HG03439 (cell line): Measurements from ENCODE around the gene HGFAC.

Source experiments
- ATAC-seq: cut with Tn5 transposase; IDR thresholded peaks from one replicate; pipeline ENCODE4 v1.9.1; 2021; ENCODE audit warnings: mild to moderate bottlenecking, moderate library complexity; ENCODE audit not compliant: unreplicated experiment

Gene HGFAC

DNA sequence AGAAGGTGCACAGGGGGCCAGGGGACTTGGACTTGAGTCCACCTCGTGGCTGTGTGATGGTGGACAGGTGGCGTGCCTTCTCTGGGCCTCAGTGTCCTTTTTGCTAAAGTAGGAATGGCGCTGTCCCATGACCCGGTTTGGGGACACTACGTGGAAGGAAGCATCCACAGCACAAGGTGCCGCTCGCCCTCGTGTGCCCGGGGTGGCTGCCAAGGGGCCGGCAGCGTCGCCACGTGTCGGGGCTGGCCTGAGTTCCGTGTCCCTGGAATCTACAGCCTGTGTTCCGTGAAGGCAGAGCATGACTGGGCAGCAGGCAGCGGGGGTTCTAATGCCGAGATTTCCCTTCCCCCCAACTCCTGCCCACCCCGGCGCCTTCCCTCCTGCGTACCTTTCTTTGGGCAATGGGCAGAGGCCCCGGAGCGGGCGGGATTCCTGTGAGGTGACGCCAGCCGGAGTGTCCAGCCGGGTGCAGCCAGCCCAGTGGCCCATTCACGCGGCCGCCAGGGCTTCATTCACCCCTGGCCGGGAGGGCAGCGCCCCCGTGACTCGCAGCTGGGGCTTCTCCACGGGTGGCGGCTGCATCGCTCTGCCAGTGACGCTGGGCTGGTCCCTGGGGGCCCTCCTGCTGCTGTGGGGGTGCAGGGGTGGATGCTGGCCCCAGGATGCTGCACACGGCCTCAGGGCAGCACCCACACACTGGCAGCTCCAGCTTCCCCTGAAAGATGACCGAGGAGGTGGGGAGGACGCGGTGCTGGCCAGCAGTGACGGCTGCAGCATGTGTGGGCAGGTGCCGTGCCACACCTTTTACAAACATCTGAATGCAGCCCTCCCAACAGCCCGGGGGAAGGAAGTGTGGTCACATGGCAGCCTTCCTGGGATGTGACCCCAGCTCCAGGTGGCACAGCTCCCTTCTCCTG, 42.5 kb downstream of the HGFAC start:
- ATAC-seq = no peak

DNA sequence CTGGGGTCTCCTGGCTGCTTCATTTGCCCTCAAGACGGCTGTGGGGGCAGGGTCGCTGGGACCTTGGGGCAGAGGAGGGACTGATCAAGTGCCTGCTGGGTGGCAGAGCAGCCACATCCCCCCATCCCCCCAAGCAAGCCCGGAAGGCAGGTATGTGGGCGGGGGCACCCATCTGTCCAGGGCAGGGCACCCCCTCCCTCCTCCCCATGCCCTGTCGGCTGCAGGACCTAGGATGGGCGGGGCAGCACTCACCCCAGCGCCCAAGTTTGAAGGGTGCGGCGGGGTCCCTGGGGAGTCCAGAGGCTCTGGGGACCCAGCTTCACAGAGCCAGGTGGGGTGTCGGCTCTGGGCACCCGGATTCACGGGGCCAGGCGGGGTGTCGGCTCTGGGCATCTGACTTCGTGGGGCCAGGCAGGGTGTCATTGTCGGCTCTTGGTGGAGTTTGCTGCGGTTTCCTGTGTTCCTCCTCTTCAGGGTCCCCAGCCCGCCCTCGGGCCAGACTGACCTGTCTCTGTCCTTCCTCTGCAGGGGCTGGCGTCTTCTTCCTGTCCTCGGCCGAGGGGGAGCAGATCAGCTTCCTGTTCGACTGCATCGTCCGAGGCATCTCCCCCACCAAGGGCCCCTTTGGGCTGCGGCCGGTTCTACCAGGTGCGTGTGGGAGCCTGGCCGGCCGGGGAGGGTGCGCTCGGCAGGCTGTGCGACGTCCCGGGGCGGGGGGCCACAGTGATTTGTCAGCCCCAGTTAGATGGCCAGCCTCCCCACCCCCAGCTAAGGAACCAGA, 43.4 kb downstream of the HGFAC start:
- no peak for ATAC-seq

DNA sequence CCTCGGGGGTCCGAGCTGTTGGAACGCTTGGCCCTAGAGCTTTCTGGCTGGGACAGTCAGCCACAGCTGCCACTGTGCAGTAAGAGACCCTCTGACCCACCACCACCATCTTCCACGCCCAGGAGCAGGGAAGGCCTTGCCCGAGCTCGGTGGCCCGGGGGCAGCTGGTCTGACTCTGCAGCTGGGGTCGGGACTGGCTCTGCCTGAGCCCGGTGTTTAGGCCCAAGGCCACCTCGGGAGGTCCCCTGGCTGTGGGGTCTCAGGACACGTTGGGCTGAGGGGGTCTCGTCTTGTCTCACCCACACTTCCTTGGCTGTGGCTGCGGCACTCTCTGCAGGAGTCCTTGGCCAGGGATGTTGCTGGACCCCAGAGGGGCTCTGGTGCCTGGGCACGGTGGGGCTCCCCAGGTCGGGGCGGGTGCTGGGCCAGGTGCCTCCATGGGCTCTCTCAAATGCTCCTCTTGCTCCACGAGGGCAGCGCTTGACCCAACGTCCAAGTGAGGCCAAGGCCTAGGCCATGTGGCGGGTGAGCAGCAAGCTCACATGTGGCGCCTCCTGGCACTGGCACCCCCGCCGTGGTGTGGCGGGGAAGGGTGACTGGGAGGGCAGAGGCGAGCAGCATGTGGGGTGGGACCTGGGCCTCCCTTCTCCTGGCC, 44.2 kb downstream of the HGFAC start:
- ATAC-seq = no peak

DNA sequence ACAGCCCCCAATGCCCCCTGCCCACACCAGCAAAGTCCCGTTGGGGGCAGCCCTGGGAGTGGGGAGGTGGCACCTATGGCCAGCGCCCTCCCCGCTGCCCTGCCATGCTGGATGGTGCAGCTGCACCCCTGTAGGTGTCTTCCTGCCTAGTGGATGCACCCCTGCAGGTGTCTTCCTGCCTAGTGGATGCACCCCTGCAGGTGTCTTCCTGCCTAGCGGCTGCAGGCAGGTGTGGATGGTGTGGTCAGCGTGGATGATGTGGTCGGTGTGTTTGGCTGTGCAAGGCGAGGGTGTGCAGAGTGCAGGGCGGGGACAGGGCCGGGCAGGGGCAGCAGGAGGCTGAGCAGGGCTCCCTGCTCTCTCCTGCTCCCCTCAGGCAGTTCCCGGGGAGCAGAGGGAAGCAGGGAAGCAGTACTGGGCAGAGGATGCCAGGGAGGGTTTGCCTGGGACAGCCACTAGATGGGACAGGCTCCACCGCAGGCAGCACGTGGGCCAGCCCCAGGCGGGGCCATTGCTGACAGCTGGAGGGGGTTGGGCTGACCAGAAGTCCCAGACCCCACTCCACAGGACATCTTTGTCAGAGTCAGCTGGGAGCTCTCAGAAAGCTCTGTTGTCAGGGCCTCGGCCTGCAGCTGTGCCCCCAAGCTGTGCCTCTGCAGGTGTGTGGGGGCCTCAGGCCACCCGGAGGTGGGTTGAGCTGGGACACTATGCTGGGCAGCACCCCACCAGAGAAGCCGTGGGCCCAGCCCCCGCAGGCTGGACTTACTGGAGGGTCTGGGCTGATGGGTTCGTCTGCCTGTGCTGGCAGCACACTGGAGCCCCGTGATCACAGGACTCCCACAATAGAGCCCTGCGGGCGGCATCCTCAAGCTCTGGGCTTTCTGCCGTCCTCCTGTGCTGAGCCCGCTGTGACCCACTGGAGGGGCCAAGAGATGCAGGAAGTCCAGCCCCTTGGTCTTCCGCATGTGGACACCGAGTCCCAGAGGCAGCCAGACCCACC, 45.1 kb downstream of the HGFAC start:
- ATAC-seq = no peak

DNA sequence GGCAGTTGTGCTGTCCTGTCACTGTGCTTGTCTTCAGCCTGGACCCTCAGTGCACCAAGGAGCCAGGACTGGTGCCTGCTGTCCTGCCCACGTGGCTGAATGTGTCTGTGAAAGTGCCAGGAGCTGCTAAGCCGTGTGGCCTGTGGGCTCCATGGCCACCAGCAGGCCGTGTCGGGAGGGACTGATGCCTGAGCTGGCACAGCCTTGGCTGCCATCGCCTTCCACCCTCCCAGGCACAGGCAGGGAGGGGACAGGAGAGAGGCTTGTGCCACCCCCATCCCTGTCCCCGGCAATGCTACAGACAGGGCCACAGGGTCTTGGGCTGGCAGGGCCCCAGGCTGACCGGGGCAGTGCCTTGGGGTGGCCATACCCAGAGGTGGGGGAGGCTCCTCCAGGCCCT, 46.1 kb downstream of the HGFAC start:
- no peak for ATAC-seq

DNA sequence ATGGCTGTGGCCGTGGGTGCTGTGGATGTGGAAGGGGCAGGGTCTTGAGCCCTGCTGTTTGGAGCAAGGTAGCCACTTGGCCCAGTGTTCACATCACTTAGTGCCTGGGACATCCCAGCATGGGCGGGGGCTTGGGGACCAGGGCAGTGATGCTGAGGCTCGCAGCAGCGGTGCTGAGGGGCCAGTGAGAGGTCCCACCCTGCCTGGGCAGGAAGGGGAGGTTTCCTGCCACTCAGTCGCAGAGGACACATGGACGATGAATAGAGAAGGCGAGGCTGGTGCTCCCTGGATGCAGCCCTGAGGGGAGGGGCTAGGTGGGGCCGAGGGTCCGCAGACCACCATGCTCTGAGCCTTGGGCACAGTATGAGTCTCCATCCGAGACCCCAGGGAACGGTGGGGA, 47.1 kb downstream of the HGFAC start:
- no peak for ATAC-seq

DNA sequence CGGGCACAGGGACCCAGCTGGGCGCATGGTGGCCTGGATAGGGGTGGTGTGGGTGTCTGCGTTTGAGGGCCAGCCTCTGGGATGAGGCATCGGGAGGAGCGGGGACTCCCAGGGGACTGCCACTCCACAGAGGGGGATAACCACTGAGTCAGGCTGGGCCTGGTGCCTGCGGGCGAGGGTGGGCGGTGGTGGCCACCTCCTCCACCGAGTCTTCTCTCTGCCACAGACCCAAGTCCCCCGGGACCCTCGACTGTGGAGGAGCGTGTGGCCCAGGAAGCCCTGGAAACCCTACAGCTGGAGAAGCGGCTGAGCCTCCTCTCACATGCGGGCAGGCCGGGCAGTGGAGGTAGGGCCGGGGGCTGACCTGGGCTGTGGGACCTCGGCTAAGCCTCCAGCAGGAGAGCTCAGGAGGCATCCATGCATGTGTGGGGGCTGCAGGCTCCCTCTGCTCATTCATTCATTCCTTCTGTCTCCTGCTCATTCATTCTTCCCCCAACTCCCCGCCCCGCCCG, 47.7 kb downstream of the HGFAC start:
- ATAC-seq = no peak

DNA sequence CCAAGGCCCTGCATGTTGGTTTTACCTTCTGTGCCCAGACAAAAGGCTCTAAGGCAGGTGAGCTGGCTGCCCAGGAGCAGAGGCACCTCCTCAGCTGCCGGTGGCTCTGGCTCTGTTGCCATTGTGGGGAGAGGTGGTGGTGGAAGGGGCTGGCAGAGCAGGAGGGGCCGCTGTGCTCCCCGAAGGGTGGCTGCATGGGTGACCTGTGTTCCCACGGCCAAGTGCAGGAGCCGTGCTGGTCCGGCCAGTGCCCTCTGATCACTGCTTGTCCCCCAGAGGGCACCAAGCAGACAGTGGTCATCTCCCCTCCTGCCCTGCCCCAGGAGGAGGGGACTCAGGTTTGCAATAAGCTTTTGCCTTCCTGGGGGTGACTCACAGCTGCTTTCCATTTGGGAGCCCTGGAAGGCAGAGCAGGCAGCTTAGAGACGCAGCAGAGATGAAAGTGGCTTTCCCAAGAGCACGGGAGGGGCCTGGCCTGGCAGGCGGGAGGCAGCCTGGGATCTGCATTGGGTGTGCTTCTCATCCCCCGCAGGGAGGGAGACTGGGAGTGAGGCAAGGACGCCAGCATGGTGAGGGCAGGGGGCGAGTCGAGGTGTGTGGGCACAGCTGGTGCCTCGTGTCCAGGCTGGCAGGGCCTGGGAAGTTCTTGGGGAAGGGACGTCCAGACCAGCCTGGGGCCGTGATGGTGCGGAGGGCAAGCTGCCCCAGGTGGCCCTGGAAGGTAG, 50.1 kb downstream of the HGFAC start:
- no peak for ATAC-seq

DNA sequence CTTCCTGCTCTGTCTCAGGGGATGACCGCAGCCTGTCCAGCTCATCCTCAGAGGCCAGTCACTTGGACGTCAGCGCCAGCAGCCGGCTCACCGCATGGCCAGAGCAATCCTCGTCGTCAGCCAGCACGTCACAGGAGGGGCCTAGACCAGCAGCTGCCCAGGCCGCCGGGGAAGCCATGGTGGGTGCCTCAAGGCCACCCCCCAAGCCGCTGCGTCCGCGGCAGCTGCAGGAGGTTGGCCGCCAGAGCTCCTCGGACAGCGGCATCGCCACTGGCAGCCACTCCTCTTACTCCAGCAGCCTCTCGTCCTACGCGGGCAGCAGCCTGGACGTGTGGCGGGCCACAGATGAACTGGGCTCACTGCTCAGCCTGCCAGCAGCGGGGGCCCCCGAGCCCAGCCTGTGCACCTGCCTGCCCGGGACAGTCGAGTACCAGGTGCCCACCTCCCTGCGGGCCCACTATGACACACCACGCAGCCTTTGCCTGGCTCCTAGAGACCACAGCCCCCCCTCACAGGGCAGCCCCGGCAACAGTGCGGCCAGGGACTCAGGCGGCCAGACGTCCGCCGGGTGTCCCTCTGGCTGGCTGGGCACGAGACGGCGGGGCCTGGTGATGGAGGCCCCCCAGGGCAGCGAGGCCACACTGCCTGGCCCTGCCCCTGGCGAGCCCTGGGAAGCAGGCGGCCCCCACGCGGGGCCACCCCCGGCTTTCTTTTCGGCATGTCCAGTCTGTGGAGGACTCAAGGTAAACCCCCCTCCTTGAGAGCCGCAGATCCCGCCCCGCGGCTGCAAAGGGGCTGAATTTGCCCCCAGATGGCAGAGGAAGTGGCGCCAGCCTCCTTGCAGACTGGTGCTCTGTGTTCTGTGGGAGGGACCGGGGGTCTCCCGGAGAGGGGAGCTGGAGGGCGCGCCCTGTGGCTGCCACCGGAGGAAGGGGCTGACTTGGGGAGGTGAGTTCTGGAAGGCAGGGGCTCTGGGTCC, 51.3 kb downstream of the HGFAC start:
- no peak for ATAC-seq

DNA sequence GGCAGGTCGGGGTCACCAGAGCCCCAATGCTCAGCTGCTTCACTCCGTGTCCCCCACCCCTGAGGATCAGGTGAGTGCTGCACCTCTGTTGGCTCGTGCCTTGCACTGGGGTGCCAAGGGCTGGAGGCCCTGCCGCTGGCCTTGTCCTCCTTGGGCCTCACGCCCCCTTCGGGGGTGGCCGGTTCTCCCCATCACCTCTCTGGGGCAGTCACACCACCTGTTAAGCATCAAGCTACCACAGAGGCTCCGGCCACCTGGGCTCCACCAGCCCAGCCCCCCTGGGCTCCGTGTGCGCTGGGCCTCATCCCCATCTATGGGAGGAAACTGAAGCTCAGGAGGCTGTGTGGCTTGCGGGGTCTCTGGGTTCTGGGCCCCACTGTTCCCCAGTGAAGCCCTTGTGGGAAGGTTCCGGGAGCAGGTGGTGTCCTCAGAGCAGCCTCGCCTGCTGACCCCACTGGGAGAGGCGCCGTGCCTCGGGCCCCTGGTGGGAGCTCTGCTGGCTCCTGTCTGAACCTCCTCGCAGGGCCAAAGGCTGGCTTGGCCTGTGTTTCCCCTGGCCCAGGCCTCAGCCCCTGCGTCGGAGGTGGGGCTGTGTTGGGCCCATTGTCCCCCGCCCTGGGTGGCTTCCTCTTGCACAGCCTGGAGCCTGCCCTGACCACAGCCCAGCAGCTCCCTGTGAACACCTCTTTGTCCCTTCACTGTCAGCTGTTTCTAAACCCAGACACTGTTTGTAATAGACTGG, 52.1 kb downstream of the HGFAC start:
- no peak for ATAC-seq

DNA sequence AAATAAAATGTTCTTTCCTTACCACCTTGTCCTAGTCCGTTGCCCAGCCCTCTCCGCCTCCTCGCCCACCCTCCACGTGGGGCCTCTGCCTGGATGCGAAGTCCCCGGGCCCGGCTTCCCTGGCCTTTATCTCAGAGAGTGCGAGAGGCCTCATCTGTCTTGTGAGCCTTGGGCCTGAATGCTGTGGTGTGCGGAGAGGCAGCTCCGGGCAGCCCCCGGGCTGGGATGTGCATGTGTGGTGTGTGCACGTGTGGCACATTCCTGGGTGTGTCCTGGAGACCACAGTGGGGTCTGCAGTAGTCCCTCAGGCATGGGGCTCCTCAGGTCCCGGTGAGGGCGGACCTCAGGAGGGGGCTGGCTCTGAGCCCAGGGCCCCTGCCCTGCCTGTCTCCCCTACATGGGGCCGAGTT, 52.7 kb downstream of the HGFAC start:
- ATAC-seq = no peak

DNA sequence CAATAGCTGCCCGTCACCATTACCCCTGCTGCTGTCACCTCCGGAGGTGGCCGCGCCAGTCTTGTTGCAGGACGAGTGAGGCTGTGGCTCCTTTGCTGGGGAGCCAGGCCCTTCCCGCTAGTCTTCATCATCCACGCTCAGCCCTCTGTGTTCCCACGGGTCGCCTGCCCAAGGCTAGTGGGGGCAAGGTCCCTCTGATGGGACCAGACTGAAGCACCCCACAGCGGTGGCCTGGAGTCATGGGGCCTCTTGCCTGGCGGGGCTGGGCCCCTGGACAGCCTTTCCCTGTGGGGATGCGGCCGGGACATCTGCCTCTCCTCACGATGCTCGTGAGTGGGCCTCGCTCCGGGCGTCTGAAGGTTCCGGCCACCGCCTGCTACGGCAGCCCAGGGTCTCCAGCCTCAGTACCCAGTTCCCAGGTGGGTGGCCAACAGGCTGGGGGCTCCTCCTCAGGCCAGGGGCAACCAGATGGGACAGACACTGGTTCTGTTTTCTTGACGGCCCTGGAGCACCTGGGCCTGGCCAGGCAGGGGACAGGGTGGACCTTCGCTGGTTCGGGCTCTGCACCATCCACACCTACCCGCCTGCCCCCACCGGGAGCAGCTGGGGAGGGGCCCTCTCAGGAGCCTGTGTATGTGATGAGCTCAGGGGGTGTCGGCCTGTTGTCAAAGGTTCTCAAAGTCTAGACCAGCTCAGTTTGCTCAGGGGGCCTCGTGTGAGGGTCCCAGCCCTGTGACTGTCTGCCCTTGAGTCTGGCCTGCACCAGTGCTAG, 53.6 kb downstream of the HGFAC start:
- no peak for ATAC-seq

DNA sequence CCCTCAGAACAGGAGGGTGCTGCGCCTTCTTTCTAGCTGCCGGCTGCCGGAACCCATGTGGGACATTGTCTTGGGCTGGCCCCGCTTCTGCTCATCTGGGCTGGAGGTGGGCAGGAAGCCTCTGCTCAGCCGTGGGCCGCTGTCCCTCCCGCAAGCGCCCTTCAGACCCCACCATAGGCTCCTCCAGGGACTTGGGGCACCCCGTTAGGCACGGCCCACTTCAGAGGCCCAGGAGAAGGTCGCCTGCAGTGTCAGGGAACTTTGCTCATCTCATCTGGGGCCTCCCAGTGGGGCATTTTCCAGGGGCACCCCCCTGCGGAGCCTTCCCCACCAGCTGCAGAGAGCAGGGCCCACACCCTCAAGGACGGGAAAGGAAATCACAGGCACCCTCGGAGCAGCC, 54.3 kb downstream of the HGFAC start:
- no peak for ATAC-seq

DNA sequence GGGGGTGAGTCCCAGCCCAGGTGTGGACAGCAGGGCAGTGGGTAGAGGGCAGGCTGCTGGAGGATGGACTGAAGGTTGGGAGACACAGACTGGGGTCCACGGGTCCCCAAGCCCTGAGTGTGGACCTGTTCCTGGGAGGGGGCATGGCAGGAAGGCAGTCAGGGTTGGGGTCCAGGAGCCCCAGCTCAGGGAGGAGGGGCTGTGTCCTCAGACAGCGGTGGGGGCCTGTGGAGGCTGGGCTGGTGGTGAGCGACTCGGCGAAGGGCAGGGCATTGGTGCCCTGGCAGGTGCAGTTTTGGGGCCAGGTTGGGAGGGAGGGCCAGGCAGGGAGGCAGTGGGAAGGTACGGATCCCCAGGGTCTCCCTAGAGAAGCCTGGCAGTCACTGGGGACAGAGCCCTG, 55.3 kb downstream of the HGFAC start:
- no peak for ATAC-seq

DNA sequence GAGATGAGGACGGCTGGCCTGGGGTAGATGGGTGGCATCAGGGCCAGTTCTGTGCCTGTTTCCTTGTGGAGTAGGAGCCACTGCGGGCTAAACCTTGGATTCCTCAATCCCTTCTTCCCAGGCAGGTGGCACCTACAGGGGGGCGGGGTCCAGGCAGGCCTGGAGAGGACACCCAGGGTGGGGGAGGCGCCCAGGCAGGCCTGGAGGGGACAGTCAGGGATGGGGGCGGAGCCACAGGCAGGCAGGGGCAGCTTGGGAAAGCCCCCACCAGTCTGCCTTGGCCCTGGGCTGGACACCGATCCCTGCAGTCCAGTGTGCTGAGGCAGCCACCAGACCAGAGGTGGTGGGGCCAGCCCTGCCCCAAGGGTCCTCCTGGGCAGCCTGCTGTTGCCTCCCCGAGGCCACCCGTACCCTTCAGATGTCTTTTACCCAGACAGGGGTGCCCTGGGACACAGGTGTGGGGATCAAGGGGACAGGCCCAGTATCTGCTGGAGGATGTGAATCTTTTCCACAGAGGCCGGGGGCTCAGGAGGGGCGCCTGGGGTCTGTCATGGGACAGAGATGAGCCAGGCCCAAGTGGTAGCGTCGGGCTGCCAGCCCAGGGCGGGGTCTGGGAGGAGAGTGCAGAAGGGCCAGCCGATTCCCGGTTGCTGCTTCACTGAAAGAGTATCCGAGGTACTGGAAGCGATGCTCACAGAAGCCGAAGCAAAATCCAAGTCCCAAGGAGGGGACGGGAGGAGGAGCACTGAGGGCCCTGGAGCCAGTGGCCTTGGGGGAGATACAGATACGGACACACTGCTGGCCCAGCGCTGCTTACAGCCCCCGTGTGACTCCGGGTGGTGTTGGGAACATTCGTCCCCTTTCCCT, 56.0 kb downstream of the HGFAC start:
- no peak for ATAC-seq

DNA sequence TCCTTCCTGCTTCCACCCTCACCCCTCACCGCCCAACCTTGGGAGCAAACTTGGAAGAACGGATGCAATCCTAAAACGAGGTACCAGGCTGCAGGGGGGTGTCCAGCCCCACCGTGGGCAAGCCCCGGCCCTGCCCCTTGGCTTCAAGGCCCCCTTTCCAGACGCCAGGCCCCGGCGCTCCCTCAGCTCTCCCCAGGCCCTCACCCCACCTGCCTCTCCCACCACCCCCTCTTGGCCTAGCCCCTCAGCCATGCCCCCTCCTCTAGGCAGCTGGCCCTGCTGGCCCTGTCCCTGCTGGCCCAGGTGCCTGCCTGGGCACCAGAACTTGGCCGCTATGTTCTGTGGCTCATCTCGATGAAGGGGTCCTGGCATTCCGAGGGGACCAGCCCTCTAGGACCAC, 56.6 kb downstream of the HGFAC start:
- no peak for ATAC-seq
